SK-N-SH (cell line): Measurements from ENCODE around the gene VWA3A.
A peak's percentile ranks its signal among the peaks of the same experiment; 100 is the strongest.

Experiments used
- EP300 ChIP-seq, 2 experiments: IDR thresholded peaks; 2 replicates each; pipeline versions ENCODE4 v1.4.0 to v1.6.1; 2012; ENCODE audit warnings: borderline replicate concordance in 1 of 2, low read depth in 1 of 2, low read length in 1 of 2
- GABPA ChIP-seq: IDR thresholded peaks from 2 replicates; pipeline ENCODE4 v1.4.0; 2012; ENCODE audit warnings: low read depth, mild to moderate bottlenecking
- POLR2AphosphoS5 ChIP-seq: IDR thresholded peaks from 2 replicates; pipeline ENCODE4 v1.6.1; 2012; ENCODE audit warnings: low read depth, low read length
- RXRA ChIP-seq: IDR thresholded peaks from 2 replicates; pipeline ENCODE4 v1.4.0; 2012; ENCODE audit warnings: low read depth, mild to moderate bottlenecking, borderline replicate concordance
- TF ChIP-seq, protein P1 (sequence below): fragments of 200-600 bp; sonication (generic); IDR thresholded peaks from 2 replicates; pipeline ENCODE4 v1.6.1; 2017; ENCODE audit warnings: antibody characterized with exemption, mild to moderate bottlenecking, moderate library complexity

DNA sequence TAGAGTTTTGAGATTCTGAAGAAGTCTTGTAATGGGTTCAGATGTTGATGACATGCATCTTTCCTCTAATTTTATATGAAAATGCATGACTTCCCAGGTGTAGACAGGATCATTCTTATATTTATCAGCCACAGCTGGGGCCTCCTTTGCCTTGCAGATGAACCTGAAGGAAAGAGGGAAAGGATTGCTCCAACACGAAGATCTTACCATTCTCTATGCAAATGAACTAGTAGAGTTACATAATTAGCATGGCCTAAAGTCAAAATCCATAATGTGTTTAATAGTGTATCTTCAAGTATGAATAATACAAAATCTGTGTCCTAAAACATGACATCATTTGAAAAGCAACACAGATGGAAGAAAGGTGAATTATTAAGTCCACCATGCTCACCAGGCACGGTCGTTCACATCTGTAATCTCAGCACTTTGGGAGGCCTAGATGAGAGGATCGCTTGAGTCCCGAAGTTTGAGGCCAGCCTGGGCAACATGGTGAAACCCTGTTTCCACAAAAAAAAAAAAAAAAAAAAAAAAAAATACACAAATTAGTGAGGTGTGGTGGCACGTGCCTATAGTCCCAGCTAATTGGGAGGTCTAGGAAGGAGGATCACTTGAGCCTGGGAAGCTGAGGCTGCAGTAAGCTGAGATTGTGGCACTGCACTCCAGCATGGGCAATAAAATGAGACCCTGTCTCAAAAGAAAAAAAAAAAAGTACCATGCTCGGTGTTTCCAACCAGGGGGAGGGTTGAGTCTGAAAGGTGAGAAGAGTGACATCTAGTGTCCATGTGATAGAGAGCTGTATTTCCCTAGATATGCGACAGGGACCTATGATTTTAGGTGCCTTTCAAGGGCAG, 6.3 kb downstream of the VWA3A start:
- no peak for TF ChIP-seq POLR2AphosphoS5
- TF ChIP-seq, protein P1, sequence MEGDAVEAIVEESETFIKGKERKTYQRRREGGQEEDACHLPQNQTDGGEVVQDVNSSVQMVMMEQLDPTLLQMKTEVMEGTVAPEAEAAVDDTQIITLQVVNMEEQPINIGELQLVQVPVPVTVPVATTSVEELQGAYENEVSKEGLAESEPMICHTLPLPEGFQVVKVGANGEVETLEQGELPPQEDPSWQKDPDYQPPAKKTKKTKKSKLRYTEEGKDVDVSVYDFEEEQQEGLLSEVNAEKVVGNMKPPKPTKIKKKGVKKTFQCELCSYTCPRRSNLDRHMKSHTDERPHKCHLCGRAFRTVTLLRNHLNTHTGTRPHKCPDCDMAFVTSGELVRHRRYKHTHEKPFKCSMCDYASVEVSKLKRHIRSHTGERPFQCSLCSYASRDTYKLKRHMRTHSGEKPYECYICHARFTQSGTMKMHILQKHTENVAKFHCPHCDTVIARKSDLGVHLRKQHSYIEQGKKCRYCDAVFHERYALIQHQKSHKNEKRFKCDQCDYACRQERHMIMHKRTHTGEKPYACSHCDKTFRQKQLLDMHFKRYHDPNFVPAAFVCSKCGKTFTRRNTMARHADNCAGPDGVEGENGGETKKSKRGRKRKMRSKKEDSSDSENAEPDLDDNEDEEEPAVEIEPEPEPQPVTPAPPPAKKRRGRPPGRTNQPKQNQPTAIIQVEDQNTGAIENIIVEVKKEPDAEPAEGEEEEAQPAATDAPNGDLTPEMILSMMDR: peak; percentile 66
- no peak for TF ChIP-seq EP300 (IDR thresholded peaks at IDR 0.05; ENCODE audit: borderline replicate concordance in 1 of 2, low read depth in 1 of 2, low read length in 1 of 2)
- TF ChIP-seq RXRA: no peak
- TF ChIP-seq GABPA: no peak
